OCI-LY7 (cell line): ENCODE measurements around the gene CSPG4. TPM values are rescaled to one million over a fixed set of nuclear protein-coding genes. Genes with fewer than 3 reads are reported as not detected.

Experiments used
- BruUV-seq: library from RNA; stranded (reverse); fragments of 400-500 nt; replicated peaks from 2 replicates; lab custom pipeline; 2021; lab: Mats Ljungman, UMichigan
- CTCF ChIA-PET: fragments of 300-600 bp; sonication (Branson Sonifier 250); formaldehyde crosslinking; loops from one replicate; lab custom pipeline; 2022; ENCODE audit warnings: antibody characterized with exemption; ENCODE audit not compliant: unreplicated experiment; lab: Charles Lee
- POLR2A ChIA-PET: fragments of 300-600 bp; sonication (Branson Sonifier 250); formaldehyde crosslinking; loops from one replicate; lab custom pipeline; 2022; ENCODE audit warnings: antibody characterized with exemption; lab: Charles Lee
- DNase-seq: peaks from one replicate; pipeline ENCODE4 v3.0.0-alpha.2; 2015; ENCODE audit warnings: low spot score
- H2AFZ ChIP-seq: fragments of 200-600 bp; sonication (generic), shearing (Covaris generic); 2 replicates; pipeline ENCODE4 v1.6.1; 2014; ENCODE audit warnings: mild to moderate bottlenecking, antibody characterized with exemption, low read length, moderate library complexity
- H3K27ac ChIP-seq: fragments of 200-600 bp; sonication (generic); 2 replicates; pipeline ENCODE4 v1.5.1; 2014; ENCODE audit warnings: mixed run types, low read depth, mild to moderate bottlenecking, moderate library complexity, low read length, inconsistent platforms; ENCODE audit not compliant: poor library complexity, severe bottlenecking
- H3K36me3 ChIP-seq: fragments of 200-600 bp; sonication (generic); 2 replicates; pipeline ENCODE4 v1.6.1; 2014; ENCODE audit warnings: mild to moderate bottlenecking, antibody characterized with exemption, low read length, moderate library complexity, mixed read lengths; ENCODE audit not compliant: insufficient read depth
- H3K4me1 ChIP-seq: fragments of 200-600 bp; sonication (generic); 2 replicates; pipeline ENCODE4 v1.5.1; 2014; ENCODE audit warnings: mild to moderate bottlenecking, low read length; ENCODE audit not compliant: insufficient read depth, poor library complexity, severe bottlenecking
- H3K4me2 ChIP-seq: fragments of 200-600 bp; sonication (generic); 2 replicates; pipeline ENCODE4 v1.6.1; 2014; ENCODE audit warnings: mild to moderate bottlenecking, low read length
- H3K4me3 ChIP-seq: fragments of 200-600 bp; sonication (generic); 2 replicates; pipeline ENCODE4 v1.5.1; 2014; ENCODE audit warnings: mild to moderate bottlenecking, low read depth, low read length; ENCODE audit not compliant: poor library complexity, severe bottlenecking
- H3K79me2 ChIP-seq: fragments of 200-600 bp; sonication (generic); 2 replicates; pipeline ENCODE4 v1.6.1; 2016; ENCODE audit warnings: low read depth, mild to moderate bottlenecking, low read length, moderate library complexity, mixed read lengths; ENCODE audit not compliant: insufficient read depth
- H3K9me2 ChIP-seq: fragments of 200-600 bp; sonication (generic); 2 replicates; pipeline ENCODE4 v1.6.1; 2016; ENCODE audit warnings: mild to moderate bottlenecking, low read length, mixed read lengths; ENCODE audit not compliant: insufficient read depth
- H3K9me3 ChIP-seq: fragments of 200-600 bp; sonication (generic); 2 replicates; pipeline ENCODE4 v1.6.1; 2014; ENCODE audit warnings: mild to moderate bottlenecking, mixed run types, low read length, mixed read lengths
- H4K20me1 ChIP-seq: fragments of 200-600 bp; sonication (generic); 2 replicates; pipeline ENCODE4 v1.6.1; 2014; ENCODE audit warnings: mild to moderate bottlenecking, antibody characterized with exemption, low read length, moderate library complexity, mixed read lengths; ENCODE audit not compliant: insufficient read depth
- CTCF ChIP-seq: fragments of 200-600 bp; sonication (generic); conservative IDR thresholded peaks from 2 replicates; pipeline ENCODE4 v1.5.1; 2014; ENCODE audit warnings: mild to moderate bottlenecking, antibody characterized with exemption, low read length, moderate library complexity, mixed read lengths
- EZH2phosphoT487 ChIP-seq: fragments of 200-600 bp; sonication (generic); IDR thresholded peaks from 2 replicates; pipeline ENCODE4 v1.6.1; 2018; ENCODE audit warnings: low read depth, borderline replicate concordance, mild to moderate bottlenecking, mixed run types, antibody characterized with exemption, low read length, moderate library complexity, mixed read lengths
- intact Hi-C: fragments of 100-400 bp; cut with micrococcal nuclease; formaldehyde crosslinking; loops from one replicate; pipeline ENCODE4 v1.10.0; 2022; ENCODE audit not compliant: unreplicated experiment
- total RNA-seq, 2 experiments: library from RNA; depleted of rRNA in 1 of 2; stranded (reverse); fragments of >200 nt in 1 of 2; shearing (Covaris generic) in 1 of 2; gene quantifications; 2 replicates each; pipeline ENCODE4 v1.2.3, GENCODE V29; 2014 to 2022

Gene CSPG4
- total RNA-seq, 2 experiments from 2014 or later = not detected

- H3K9me3 ChIP-seq = no peaks in the 10 kb centered on the region
- H3K4me1 ChIP-seq = peaks cover 8% of the 10 kb centered on the region
- H3K9me2 ChIP-seq = no peaks in the 10 kb centered on the region
- no peak overlapping the region for H2AFZ ChIP-seq
- POLR2A ChIA-PET = no interaction called here
- TF ChIP-seq EZH2phosphoT487 (no peak), CTCF (no peak)
- DNase-seq = no peak
- no peaks in the 10 kb centered on the region for H4K20me1 ChIP-seq
- H3K27ac ChIP-seq = no peak overlapping the region
- no peaks in the 10 kb centered on the region for H3K79me2 ChIP-seq
- H3K4me3 ChIP-seq = no peak overlapping the region
- H3K4me2 ChIP-seq = no peak overlapping the region
- no peaks in the 10 kb centered on the region for H3K36me3 ChIP-seq
- intact Hi-C loops = no loop called here
- BruUV-seq = no TSS peak
- CTCF ChIA-PET = no interaction called here
Observed at GRCh38 chr15:75649045-75649761, 63.4 kb downstream of the CSPG4 start.

- BruUV-seq = no TSS peak
- Histone ChIP-seq H3K79me2 (no peaks in the 10 kb centered on the region), H3K36me3 (no peaks in the 10 kb centered on the region), H3K9me2 (no peaks in the 10 kb centered on the region), H3K9me3 (no peaks in the 10 kb centered on the region), H2AFZ (peak overlapping the region; percentile 57; the same call in 1 of the 2 replicates), H4K20me1 (no peaks in the 10 kb centered on the region), H3K4me2 (peak overlapping the region; percentile 70), H3K4me3 (peak overlapping the region; percentile 67), H3K27ac (no peak overlapping the region), H3K4me1 (peaks cover 8% of the 10 kb centered on the region)
- TF ChIP-seq EZH2phosphoT487 (no peak), CTCF (no peak; the same call in 1 of the 2 replicates)
- POLR2A ChIA-PET = no interaction called here
- intact Hi-C loops = no loop called here
- DNase-seq = no peak
- CTCF ChIA-PET = no interaction called here
Observed at GRCh38 chr15:75648156-75649000, 64.3 kb downstream of the CSPG4 start.
